NOMO-1 treated with dmso at 0.1 percent for 144 hours (cell line): ENCODE data around the gene PDE6G.

Experiments
- DNase-seq: peaks from one replicate; lab custom pipeline; 2025; ENCODE audit not compliant: unreplicated experiment; lab: John Stamatoyannopoulos, UW

PDE6G gene

DNA sequence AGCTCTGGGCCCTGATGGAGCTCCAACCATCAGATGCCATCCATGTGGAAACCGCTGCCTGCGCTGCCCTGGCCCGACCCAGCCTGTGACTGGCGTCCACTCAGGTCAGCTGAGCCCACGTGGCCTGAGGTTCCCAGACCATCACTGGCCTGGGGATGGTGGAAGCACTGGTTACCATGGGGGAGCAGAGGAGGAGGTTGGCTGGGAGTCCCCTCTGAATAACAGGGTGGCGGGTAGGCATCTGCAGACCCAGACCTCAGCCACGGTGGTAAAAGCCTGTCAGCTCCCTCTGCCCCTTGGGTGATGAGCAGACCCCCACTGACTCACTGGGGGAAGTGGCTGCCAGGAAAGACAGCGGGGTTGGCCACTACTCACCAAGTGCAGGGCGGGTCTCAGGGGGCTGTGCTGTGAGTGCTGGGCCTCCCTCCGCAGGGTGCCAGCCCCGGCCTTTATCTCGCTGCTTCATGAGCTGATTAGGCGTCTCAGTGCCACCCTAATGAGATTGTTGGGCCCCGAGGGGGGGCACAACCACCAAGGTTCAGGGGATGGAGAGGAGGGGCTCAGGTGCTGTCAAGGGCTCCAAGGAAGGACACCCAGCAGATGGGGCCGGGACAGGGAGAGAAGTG, at the start of gene PDE6G:
TSS of gene PDE6G (minus strand) at position 425 of the 626 bp plus-strand sequence. CDS start 3,237 bp downstream, outside the sequence.
- DNase-seq = no peak

DNA sequence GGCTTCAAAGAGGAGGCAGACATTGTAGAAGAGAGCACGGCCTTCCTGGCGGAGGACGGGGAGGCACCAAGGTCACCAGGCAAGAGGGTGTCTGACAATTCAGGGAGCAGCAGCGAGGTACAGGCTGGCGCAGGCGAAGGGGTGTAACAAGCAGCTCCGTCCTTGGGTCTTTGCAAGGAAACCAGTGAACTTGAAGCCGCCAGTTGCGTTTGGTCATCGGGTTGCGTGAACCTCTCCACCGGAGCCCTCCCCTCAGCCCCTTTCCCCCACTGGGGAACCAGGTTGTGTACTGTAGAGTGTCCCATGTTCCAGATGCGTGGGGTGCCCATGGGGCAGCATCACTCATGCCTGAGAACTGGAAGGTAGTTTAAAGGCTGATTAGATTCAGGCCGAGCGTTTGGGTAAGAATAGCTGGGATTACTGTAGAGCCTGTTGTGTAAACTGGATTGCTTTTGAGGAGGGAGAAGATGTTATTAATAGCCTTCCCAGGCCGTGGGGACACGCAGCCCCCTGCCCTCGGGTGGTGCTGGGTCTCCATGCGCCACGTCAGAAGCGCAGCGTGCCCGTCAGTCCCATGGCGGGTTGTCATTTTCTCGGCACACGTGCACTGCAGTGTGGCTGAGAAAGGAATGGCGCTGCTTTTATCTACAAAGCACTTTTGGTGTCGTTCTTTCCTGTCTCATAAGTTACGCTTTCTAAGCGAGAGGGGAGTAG, 49.3 kb upstream of the PDE6G start:
- DNase-seq = no peak

DNA sequence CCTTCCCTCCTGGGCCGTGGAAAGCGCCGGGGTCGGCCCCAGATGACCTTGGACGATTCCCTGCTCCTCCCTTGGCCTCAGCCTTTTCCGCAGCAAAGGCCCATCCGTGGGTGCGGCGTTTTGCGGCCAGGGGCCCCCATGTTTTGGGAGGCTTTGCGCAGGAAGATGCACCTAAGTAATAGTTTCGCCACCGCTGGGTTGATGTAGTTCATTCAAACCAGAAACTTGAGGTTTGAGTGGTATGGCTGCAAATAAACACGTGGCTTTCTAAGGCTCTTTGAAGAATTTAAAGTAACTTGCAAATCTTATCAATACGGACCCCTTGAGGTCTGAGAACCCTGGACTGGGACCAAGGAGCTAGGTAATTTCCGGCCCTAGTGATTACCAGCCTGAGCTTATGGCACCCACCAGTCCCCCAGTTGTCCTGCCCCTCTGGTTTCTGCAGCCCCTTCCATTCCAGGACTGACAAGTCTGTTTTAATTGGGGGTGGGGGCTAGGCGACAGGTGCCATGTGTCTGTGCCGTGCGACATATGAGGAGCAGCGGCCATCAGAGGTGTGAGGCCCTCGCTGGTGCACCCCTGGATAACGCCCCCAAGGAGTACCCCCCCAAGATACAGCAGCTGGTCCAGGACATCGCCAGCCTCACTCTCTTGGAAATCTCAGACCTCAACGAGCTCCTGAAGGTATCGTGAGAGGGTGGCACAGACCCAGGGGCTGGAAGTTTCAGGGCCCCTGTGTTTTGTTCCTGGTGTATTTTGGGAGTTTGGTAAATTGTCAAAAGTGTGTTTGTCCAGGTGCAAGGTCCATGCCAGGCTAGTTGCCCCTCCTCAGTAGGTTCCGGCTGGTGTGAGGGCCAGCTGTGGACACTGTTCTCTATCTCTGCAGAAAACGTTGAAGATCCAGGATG, 47.7 kb upstream of the PDE6G start:
- DNase-seq = no peak

DNA sequence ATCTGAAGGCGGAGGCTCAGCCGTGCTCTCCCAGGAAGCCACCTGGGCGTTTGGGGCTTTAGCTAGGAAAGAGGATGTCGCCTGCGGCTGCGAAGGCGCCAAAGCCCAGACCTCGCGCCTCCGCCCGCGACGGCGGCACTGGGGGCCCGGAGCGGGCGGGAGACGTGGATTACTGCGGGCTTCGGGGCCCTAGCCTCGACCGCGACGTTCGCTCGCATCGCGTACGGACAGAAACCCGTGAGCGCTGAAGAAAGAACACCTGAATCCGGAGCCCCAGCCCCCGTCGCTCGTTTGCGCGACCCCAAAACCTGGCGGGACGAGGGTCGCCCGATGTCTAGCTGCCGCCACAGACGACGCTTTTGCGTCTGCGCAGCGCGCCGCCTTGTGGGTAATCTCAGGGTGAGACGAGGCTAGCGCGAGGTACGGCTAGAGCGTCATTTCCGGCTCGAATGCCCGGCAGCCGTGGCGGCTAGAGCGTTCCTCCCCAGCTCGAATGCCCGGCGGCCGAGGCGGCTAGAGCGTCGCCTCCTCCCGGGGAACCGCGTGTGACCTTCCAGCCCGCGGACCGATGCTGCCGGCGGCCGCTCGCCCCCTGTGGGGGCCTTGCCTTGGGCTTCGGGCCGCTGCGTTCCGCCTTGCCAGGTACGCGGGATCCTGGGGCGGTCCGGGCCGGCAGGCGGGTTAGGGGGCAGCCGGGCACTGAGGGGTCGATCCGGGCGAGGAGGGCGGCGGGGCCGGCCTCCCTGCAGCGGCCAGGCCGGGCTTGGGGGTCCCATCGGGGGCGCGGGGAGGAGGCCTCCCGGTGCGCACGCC, 46.8 kb upstream of the PDE6G start, which contains the start of gene MRPL12:
TSS of gene MRPL12 (plus strand) at position 434 of the 813 bp plus-strand sequence. CDS start at position 569, 135 bp downstream.
- peak; percentile 89 for DNase-seq

DNA sequence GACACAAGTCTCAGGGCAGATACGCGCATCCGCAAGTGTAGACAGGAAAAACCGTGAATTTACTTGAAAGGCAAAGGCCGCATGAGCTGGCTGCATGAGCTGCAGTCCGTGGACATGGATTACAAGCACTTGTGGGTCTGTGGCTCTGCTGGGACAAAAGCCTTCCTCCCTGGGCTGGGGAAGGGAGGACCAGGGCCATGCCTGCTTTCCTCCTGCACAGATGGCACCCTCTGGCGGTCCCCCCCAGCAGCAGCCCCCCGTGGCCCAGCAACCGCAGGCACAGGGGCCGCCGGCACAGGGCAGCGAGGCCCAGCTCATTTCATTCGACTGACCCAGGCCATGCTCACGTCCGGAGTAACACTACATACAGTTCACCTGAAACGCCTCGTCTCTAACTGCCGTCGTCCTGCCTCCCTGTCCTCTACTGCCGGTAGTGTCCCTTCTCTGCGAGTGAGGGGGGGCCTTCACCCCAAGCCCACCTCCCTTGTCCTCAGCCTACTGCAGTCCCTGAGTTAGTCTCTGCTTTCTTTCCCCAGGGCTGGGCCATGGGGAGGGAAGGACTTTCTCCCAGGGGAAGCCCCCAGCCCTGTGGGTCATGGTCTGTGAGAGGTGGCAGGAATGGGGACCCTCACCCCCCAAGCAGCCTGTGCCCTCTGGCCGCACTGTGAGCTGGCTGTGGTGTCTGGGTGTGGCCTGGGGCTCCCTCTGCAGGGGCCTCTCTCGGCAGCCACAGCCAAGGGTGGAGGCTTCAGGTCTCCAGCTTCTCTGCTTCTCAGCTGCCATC, 45.1 kb upstream of the PDE6G start:
- no peak for DNase-seq

DNA sequence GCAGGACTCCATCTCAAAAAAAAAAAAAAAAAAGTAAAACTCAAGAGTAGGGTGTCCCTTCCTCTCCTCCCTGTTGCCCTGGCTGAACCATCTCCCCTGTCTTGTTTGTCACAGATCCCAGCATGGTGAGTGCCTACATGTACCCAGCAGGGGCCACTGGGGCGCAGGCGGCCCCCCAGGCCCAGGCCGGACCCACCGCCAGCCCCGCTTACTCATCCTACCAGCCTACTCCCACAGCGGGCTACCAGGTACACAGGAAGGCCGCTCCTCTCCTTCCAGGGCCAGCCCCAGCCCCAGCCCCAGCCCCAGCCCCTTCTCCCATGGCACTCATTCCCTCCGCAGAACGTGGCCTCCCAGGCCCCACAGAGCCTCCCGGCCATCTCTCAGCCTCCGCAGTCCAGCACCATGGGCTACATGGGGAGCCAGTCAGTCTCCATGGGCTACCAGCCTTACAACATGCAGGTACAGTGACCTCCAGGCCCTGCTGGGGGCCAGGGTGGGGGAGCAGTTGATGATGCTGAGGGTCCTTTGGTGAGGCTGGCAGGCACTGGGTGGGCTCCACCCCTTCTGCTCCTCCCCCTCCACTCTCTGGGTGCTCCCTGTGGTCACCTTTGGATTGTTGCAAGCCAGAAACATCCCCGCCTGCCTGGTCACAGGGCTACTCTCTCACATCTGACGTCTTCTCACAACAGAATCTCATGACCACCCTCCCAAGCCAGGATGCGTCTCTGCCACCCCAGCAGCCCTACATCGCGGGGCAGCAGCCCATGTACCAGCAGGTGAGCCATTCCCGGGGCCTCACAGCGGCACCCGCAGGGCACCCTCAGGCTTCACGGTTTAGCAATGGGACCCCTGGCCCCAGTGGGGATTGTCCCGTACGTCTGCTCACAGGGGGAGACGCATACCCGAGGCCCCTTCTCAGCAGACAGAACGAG, 44.3 kb upstream of the PDE6G start:
- DNase-seq = no peak

DNA sequence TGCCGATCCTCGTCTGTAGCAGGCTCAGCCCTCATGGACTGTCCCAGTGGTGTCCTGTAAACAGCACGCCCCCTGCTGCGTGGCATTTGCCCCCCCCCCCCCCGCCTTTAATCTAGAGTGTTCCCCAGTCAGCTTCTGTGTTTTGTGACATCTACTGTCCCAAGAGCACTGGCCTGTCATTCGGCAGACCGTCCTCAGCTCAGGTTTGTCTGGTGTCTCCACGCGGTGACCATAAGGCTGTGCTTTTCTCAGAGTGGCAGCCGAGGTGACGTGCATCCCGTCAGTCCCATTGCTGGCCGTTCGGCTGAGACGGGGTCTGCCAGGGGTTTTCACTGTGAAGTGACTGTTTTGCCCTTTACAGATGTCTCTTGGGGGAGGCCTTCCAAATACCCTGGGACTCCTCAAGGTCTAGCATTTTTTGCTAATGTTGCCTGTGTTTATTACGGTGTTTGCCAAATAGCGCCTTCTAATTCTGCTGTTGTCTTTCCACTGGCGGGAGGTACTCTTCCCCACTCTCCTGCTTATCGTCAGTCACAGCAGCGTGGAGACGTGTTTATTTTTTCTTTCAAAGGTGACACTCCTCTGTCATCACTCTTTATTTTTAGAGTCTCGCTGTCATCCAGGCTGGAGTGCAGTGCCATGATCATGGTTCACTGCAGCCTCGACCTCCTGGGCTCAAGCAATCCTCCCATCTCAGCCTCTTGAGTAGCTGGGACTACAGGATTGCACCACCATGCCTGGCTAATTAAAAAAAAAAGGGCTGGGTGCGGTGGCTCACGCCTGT, 41.1 kb upstream of the PDE6G start:
- no peak for DNase-seq

DNA sequence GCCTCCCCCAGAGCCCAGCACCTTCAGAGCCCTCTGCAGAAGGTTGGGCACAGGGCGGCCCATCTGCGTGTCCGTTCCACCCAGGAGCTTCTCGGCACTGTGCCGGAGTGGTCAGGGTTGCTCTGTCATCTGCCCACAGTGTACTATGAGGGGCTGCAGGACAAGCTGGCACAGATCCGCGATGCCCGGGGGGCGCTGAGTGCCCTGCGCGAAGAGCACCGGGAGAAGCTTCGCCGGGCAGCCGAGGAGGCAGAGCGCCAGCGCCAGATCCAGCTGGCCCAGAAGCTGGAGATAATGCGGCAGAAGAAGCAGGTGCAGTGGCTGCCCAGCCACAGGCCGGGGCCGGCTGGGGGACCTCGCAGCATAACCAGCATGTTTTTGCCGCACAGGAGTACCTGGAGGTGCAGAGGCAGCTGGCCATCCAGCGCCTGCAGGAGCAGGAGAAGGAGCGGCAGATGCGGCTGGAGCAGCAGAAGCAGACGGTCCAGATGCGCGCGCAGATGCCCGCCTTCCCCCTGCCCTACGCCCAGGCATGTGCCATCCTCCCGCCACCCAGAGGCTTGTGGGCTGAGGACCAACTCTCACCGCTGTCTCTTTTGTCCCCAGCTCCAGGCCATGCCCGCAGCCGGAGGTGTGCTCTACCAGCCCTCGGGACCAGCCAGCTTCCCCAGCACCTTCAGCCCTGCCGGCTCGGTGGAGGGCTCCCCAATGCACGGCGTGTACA, 40.0 kb upstream of the PDE6G start:
- no peak for DNase-seq

DNA sequence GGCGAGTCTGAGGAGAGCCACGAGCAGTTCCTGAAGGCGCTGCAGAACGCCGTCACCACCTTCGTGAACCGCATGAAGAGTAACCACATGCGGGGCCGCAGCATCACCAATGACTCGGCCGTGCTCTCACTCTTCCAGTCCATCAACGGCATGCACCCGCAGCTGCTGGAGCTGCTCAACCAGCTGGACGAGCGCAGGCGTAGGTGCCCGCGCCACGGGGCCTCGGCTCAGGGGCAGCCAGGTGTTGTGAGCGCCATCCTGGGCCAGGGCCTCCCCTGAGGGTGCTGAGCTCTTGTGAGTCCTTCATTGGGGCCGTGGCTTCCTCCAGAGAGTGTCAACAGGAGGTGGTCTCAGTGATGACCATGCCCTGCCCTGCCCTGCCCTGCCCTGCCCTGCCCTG, 39.5 kb upstream of the PDE6G start:
- DNase-seq = no peak

DNA sequence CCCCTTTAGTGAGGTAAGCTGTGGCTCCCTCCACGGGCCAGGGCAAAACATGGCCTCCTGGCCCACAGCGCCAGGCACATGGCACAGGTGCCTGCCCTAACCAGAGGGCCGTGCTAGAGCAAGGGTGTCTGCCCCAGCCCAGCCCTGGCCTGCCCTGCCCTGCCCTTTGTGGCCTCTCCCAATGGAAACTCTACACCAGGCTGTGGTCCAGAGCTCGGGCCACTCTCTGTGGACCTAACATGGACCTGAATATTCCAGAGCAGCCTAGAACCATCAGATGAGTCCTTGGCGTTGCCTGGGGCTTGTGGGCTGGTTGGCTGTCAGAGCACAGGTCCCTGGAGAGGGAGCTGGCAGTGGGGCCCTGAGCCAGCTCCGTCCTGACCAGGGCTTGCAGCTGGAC, 38.9 kb upstream of the PDE6G start:
- no peak for DNase-seq

DNA sequence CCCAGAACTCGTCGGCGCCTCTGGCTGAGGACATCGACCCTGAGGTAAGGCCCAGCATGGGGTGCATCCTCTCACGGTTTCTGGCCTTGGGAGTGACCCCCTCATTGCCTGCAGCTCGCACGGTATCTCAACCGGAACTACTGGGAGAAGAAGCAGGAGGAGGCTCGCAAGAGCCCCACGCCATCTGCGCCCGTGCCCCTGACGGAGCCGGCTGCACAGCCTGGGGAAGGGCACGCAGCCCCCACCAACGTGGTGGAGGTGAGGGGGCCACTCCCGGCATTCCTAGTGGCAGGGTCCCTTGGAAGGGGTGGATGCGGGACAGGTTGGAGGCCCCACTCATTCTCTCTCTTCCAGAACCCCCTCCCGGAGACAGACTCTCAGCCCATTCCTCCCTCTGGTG, 38.5 kb upstream of the PDE6G start:
- no peak for DNase-seq

DNA sequence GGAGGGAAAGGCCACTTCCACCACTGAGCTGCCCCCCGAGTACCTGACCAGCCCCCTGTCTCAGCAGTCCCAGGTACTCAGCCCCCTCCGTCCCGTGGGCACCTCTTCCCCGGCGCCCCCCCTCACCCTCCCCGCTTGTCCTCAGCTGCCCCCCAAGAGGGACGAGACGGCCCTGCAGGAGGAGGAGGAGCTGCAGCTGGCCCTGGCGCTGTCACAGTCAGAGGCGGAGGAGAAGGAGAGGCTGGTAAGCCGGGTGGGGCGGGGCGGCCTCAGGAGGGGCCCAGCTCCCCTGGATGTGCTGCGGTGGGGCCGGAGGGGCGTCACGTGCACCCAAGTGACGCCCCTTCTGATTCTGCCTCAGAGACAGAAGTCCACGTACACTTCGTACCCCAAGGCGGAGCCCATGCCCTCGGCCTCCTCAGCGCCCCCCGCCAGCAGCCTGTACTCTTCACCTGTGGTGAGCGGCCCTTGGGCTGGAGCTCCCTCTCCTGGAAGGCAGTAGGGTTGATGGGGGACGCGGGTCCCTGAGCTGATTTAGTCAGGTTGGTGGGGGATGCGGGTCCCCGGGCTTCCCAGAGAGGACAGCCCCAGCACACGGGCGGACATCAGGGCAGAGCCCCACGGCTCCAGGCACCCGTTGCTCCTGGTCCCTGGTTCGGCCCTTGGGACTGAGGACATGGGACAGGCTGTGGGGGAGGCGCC, 37.3 kb upstream of the PDE6G start:
- DNase-seq = no peak

DNA sequence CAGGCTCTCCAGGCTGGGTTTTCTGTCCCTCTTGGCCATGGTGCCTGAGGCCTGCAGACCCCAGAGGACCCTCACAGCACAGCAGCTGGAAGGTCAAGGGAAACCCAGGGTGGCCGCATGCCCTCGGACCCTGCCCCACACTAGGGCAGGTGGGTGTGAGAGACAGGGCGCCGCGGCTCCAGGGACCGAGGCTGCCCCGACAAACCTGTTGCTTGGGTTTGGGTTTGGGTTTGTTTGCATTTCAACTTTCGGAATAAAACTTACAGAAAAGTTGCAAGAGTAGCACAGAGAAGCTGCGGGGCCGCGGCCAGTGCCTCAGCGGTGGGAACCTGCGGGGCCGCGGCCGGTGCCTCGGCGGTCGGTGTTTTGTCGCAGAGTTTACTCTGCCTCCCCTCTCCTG, 35.3 kb upstream of the PDE6G start:
- DNase-seq = no peak

DNA sequence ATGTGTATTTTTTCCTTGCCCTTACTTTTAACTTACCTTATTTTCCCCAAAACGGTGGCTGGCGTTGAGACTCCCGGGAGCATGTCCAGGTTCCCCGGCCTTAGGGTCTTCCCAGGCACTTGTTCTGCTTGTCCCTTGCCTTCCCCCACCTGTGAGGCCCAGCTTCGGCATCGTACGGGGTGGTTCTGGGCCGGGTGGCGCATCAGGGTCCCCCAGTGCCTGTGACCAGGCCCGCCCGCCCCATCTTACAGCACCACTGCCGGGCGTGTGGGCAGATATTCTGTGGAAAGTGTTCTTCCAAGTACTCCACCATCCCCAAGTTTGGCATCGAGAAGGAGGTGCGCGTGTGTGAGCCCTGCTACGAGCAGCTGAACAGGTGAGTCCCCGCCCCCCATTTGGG, 34.9 kb upstream of the PDE6G start:
- no peak for DNase-seq

DNA sequence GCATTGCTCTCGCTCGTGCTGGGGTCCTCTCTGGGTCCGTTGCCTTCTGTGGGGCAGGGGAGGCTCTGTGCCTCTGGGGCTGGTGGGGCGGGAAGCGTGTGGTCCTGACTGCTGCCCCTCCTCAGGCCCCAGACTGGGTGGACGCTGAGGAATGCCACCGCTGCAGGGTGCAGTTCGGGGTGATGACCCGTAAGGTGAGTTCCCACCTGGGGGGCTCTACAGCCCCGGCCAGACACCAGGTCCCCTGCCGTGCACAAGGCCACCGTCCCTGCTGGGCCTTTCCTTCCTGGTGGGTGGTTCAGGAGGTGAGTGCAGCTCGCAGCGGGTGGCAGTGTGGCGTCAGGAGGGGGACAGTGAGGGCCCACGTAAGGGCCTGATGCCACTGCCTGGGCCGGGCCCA, 34.2 kb upstream of the PDE6G start:
- DNase-seq = no peak

DNA sequence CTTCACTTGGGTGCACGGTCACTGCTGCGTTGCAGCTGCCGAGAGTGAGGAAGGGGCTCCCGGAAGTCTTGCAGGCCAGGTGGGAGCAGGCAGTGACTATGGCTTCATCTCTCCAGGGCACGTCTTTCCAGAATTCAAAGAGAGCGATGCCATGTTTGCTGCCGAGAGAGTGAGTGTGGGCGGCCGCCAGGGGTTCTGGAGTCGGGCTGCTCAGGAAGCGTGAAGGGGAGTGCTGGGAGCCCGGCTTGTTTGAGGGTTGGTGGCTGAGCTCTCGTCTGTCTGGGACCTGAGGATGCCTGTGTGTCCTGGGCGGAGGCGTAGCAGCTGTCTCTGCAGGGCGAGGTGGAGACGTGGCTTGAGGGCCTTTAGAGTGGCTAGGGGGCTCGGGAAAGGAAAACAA, 33.7 kb upstream of the PDE6G start:
- no peak for DNase-seq

DNA sequence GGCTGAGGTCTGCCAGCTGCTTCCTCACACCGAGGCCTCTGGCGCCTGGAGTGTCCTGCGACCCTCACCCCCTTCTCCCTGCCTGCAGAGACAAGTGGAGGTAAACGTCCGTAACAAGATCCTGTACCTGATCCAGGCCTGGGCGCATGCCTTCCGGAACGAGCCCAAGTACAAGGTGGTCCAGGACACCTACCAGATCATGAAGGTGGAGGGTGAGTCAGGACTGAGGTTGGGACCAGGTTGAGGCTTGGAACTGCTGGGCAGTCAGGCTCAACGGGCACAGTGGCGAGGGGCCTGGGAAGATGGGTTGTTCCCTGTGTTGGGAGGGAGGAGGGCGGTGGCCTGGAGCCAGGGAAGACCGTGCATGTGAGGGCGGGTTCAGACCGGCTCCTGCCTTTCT, 32.3 kb upstream of the PDE6G start:
- DNase-seq = no peak
